Mucosa of descending colon (tissue), 3 donors: ENCODE data around the gene SLC2A9. TPM values are rescaled to one million over a fixed set of nuclear protein-coding genes. Genes with fewer than 3 reads are reported as not detected.

Source experiments
- ATAC-seq: fragments of 200-7000 bp; cut with Tn5 transposase; one replicate; pipeline ENCODE4 v1.9.1; 2020; ENCODE audit warnings: mild to moderate bottlenecking, moderate library complexity
- DNase-seq, 3 donors: peaks; one replicate each; pipeline ENCODE4 v3.0.0-alpha.2; 2020
- H3K36me3 ChIP-seq: fragments of 200-600 bp; one replicate; pipeline ENCODE4 v1.8.0; 2021; ENCODE audit warnings: low read depth, mild to moderate bottlenecking
- H3K4me1 ChIP-seq: fragments of 200-600 bp; one replicate; pipeline ENCODE4 v1.8.0; 2021; ENCODE audit warnings: low read depth, mild to moderate bottlenecking
- H3K4me3 ChIP-seq: fragments of 200-600 bp; one replicate; pipeline ENCODE4 v1.8.0; 2021; ENCODE audit warnings: mild to moderate bottlenecking
- H3K9me3 ChIP-seq: fragments of 200-600 bp; one replicate; pipeline ENCODE4 v1.8.0; 2021; ENCODE audit warnings: mild to moderate bottlenecking
- CTCF ChIP-seq: fragments of 200-600 bp; IDR thresholded peaks from one replicate; pipeline ENCODE4 v1.8.0; 2022; ENCODE audit warnings: antibody characterized with exemption, mild to moderate bottlenecking
- intact Hi-C, 2 donors: fragments of 100-400 bp; cut with DNase I in 1 of 2; cut with micrococcal nuclease in 1 of 2; formaldehyde crosslinking; loops; one replicate each; pipeline versions ENCODE4 v1.11.0 to v1.11.1; 2022; cut with DNase I, micrococcal nuclease
- total RNA-seq, 3 donors: library from RNA; stranded (reverse); fragmentation: NEBNext Ultra II Directional in 2 of 3; extraction: Animal tissue kit (Norgen Biotek cat#: 25700) in 2 of 3; gene quantifications; one replicate each; pipeline versions ENCODE4 v1.2.1 to v1.2.4, GENCODE V29; 2021 to 2023
- donor health status: DM: no; HTN: no; CAD: no; lungs with moderate emphysema.
- donor health status: DM: no; HTN: no; CAD: no.
- donor health status: DM: no; HTN: yes; CAD: no.

Gene SLC2A9
- total RNA-seq, 3 donors from 2014 or later: 4.8 to 8.9 (median 8.1) TPM

- no peaks in the 10 kb centered on the region for H3K4me1 ChIP-seq
- TF ChIP-seq CTCF: no peak
- ATAC-seq (no peak), DNase-seq (no peak)
- no peaks in the 10 kb centered on the region for H3K9me3 ChIP-seq
- intact Hi-C loops: no loop called here
- H3K4me3 ChIP-seq: no peak overlapping the region
- no peaks in the 10 kb centered on the region for H3K36me3 ChIP-seq
Observed at GRCh38 chr4:9976781-9977180, 44.5 kb downstream of the SLC2A9 start.

GRCh38 chr4:9976293-9976692 lies 45.0 kb downstream of the SLC2A9 start:
- Histone ChIP-seq H3K9me3 (no peaks in the 10 kb centered on the region), H3K4me1 (no peaks in the 10 kb centered on the region), H3K4me3 (no peak overlapping the region), H3K36me3 (no peaks in the 10 kb centered on the region)
- TF ChIP-seq CTCF: no peak
- intact Hi-C loops: no loop called here
- DNase-seq (no peak), ATAC-seq (no peak)

- no peak for DNase-seq
- no peaks in the 10 kb centered on the region for H3K36me3 ChIP-seq
- TF ChIP-seq CTCF: no peak
- H3K4me3 ChIP-seq: no peak overlapping the region
- H3K4me1 ChIP-seq: no peaks in the 10 kb centered on the region
- no peaks in the 10 kb centered on the region for H3K9me3 ChIP-seq
- ATAC-seq: no peak
- intact Hi-C loops: no loop called here
Observed at GRCh38 chr4:9971711-9972110, 49.6 kb downstream of the SLC2A9 start.

GRCh38 chr4:9970399-9971011 lies 50.8 kb downstream of the SLC2A9 start:
- no peaks in the 10 kb centered on the region for H3K4me1 ChIP-seq
- H3K4me3 ChIP-seq: no peak overlapping the region
- ATAC-seq (no peak), DNase-seq (peak in 1 of 3 donors; percentile 33)
- no peaks in the 10 kb centered on the region for H3K9me3 ChIP-seq
- intact Hi-C loops: no loop called here
- H3K36me3 ChIP-seq: no peaks in the 10 kb centered on the region
- TF ChIP-seq CTCF: no peak

- H3K9me3 ChIP-seq: no peaks in the 10 kb centered on the region
- ATAC-seq: no peak
- no peak for TF ChIP-seq CTCF
- H3K4me3 ChIP-seq: no peak overlapping the region
- no peak for DNase-seq
- no peaks in the 10 kb centered on the region for H3K4me1 ChIP-seq
- intact Hi-C loops: no loop called here
- no peaks in the 10 kb centered on the region for H3K36me3 ChIP-seq
Observed at GRCh38 chr4:9969526-9970398, 51.5 kb downstream of the SLC2A9 start.
